ENCODE data around the gene AREG.

AREG gene

GRCh38 chr4:74464291-74464690 lies 19.4 kb downstream of the AREG start:
- DNase-seq: no peak

DNA sequence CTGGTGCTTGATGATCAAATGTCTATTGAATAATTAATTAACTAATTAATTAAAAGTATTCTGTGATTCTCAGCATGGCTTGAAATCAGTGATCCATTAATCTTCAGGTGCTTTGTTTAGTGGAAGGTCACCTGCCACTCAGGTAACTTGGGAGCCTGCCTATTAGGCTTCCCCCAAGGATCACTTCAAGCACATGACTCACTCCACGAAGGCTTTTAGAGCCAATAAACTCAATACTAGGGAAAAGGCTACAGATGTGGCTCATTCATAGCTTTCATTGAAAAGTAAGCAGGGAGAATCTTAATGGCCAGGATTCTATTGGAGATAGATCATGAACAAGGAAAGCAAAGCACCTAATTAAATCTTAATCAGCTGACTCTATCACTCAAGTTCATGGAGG lies 21.3 kb downstream of the AREG start:
- DNase-seq: no peak

- DNase-seq: no peak
Observed at GRCh38 chr4:74471264-74471663, 26.3 kb downstream of the AREG start.

- no peak for DNase-seq
Observed at GRCh38 chr4:74473155-74473811, 28.3 kb downstream of the AREG start.

DNA sequence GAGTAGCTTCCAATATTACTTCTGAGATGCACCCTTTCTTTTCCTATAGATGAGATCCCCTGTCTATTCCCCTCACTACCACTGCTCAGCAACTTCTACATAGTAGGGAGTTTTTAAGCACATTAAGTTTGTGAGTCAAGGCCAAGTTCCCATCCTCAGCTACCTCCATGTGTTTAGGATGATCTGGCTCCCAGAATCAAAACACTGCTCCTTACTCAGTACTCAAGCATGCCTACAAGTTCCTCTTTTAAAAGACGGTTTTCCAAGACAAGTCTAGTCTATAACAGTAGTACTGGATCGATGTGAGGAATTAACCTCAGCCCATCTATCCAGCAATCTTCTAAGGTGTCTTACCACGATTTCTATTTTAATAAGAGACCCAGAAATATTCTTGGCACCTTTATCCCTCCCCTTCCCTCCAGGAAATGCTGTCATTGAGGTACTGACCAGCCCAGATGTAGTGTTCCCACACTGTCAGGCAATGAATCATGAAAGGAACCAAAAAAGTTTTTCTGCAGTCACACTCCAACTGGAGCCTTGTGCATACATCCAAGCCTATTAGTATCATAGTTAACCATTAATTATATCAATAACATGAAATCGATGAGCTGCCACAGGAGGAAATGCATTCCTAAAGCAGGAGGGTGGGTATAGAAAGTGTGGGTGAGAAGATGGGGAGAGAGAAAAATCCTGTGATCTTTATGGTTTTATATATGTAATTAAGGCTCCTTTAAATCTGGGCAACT lies 29.6 kb downstream of the AREG start:
- DNase-seq: no peak

- DNase-seq: no peak
Observed at GRCh38 chr4:74475091-74475800, 30.3 kb downstream of the AREG start.

DNA sequence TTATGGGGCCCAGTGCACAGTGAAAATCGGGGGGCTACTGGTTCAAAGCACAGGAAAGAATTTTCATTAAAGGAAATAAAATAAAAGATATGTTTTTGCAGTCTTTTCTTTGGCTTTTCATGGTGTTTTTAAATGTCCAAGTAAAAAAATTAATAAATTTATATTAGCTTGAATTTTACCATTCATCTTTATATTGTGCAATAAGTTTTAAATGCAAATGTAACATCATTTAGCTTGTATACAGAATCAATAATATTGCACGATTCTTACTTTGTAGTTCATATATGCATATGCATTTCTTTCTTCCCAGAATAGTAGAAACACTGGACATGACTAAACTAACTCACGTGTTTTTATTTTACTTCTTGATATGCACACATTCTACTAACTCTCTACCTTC lies 31.0 kb downstream of the AREG start:
- DNase-seq: no peak

DNA sequence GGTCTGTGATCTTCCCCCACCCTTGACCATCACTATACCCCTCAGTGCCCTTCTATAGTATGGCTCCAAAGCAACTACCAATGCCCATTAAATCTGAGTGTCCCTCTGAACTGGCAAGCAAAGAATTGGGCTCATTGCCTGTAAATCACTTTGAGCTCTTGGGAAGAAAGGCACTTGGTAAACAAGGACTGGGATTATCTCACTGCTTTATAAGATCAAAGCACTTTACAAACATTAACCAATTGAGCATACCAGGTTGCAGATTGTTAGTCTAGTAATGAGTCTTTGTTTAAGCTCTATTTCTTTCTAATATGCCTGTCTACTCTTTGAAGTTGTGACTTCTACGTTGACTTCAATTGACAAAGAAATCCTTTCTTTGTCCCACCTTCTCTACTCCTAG lies 34.1 kb downstream of the AREG start:
- no peak for DNase-seq

DNA sequence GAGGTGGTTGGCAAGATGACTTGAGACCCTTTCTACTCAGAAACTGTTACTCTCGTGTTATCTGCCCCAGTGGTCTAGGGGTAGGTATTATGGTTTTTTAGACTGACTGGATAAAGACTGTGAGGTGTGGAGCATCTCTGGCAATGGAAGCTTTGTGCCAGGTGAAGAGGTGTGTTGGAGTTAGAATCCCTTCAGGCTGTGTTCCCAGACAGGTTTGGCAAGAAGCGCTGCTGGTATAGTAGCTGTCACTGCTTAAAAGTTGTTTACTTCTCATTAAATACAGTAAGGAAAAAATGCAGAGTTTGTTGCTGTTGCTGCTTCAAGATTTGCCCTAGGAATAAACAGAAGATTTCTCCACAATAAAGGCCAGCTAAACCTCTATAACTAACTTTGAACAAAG lies 35.3 kb downstream of the AREG start:
- no peak for DNase-seq

DNA sequence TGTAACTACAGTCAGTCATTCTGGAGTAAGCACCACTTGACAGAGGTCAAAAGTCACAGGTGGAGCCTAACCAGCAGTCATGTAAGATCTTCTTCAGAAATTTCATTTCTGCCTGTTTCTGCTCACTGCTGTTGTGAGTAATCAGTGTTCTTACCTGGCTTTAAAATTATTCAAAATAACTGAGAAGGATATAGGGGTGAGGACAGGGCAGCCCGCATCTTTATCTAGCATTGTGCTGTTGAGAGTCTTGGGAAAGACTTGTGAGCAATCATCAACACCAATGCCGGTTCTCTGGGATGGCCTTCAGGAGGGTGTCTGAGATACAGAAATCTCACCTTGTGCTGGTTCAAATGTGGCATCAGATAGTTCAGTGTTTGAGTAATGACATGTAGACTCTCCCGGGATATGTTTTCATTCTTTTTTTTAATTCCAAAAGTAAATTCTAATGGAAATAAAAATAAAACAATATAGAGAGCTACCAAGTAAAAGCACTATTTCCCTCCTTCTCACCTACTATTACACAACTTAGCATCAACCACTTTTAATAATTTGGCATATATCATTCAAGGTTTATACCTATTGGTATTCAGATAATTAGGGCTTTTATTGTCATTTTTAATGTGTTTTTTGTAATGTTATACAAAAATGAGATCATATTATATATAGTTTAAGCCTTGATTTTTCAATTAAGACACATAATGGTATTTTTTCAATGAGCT lies 37.1 kb downstream of the AREG start:
- no peak for DNase-seq

DNA sequence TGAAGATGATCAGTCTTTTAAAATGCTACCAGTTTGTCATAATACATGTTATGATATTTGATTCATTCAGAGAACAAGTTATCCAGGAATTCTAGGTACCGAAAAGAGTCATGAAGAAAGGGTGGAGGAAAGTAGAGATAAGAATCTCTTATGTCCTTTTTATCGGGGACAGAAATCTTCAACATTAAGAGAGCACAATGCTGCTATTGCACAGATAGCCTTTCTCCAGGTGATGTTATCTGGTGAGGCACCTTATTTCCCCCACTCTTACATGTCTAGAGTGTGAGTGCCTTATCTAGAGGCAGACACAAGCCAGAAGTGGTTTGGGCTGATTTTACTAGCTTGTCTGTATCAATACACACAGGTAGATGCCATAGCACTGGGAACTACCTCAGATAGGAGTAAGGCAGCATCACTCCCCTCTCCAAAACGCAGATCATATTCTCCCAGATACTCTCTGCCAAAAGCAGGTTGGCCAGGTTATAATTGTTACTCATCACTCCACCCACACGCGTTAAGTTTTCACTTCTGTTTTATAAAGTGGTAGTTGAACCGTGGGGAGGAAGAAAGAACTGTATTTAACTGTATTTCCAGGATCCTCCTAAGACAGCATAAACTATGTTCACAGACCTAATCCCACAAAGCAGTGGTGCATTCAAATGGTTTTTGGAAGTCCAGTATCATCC lies 38.4 kb downstream of the AREG start:
- no peak for DNase-seq

DNA sequence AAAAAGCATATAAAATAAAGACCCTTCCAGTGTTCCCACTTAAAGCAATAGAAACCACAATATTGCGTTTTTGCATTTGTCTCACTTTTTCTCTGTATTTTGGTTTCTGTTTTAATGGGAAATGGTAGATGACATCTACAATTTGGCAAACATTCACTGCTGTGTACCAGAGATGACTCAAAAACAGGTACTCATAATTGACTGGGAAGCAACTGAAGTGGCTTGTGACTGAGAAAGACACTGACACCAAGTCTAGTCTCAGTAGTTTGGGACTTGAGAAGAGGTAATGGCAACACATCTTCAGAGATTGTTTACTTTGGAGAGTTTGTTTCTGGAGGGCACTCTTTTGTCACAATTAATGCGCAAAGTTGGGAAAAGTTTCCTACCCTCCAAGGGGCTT lies 42.0 kb downstream of the AREG start:
- no peak for DNase-seq

DNA sequence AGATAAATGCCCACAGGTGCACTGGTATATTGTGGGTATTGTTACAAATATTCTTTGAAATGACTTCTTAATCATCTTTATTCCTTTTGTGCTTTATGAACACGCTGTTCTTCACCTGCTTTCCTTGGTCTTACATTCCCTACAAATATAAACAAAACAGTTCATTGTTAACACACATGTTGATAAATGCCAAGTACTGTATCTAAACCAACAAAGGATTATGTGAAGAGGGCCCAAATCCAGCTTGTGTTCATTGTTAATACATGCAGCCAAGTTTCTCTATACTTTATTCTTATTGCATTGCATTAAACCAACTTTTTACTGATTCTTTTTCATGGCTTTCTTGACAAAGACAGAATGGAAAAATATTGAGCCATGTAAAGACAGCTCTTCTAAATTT lies 42.8 kb downstream of the AREG start:
- no peak for DNase-seq

DNA sequence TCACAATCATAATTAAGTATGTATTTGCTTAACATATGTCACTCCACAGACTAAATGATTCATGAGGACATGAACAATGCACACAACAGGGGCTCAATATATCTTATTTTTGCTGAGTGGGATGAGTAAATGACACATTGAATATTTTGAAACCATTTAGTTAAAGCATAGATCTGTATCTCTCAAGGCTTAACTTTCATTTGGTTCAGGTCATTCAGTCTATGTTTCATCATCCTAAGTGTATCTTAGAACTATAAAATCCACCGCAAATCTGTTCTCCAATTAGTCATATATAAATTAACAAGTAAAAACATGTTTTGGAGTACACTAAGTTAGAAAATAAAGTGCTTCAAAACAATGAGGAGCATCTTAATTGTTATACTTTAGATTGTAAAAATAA lies 45.8 kb downstream of the AREG start:
- no peak for DNase-seq

DNA sequence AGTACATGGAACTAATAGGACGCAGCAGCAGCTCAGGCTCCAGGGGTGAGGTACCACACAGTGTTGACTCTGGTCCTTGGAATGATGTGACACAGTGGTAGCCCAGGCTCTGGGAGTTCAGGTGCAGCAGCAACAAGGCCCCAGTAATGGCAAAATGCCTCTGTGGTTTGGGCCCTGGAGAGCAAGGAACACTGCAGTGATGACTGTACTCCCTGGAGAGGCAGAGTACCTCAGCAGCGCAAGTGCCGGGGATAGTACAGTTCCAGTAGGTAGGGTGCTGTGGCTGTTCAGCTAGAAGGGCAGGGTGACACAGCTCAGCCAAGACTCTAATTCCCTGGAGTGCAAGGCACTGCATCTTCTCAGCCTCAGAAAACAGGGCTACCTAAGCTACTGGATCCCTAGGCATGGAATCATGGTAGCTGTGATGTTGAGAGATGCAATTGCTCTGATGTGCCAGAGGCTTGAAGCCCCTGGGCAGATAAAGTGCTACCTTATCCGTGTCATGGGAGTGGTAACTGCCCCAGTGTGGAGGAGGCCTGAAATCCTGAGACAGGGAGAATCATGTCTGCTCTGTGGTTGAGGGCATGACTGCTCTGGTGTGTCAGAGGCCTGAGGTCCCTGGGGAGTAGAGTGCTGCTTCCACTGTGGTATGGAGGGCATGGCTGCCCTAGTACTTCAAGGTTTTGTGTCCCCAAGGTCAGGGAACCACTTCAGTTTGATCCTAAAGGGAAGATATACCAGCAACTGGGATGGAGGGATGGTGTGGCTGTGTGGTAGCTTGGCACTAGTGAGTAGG lies 55.2 kb downstream of the AREG start:
- no peak for DNase-seq

DNA sequence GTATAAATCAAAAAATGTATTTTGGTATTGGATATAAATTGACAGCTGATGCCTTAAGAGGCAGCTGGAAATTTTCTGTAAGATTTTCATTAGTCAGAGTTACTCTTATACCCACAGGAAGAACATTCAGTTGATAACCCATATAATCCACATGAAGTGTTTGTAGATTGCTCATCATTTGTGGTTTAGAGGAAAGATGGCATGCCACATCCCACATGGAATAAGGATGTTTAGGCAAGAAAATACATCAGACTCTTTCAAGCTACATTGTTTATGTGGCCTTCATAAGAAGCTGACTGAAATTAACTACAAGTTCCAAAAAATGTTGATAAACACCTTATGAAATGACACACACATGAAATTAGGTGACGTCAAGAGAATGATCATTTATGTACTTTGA lies 56.6 kb downstream of the AREG start:
- no peak for DNase-seq

DNA sequence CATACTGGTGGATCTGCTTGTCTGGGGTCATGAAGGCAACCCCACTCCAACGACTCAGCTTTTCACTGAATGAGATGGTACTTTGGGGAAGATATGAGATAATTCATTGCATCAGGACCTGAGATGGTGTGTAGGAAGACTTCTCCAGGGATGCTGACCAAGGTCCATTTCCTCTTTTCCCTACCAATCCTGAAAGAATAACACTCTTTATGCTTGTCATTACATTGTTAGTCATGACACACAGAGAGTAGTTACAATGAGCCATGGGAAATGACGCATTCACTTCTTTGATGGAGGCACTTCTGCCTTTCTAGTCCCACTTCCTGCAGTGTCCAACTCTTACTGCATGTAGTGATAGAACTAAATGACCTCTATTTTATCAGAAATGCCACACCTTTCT lies 58.6 kb downstream of the AREG start:
- no peak for DNase-seq

- no peak for DNase-seq
Observed at GRCh38 chr4:74504212-74504611, 59.3 kb downstream of the AREG start.

Measured in CD4-positive, alpha-beta T cell treated with Interleukin-21 for 1 hour (primary cell).